DMS114 treated with DMSO at 0.1 percent for 48 hours (cell line): ENCODE results near the gene TRAPPC8.
"Not testable (repeated sequence)": the region's sequence is repeated elsewhere in the genome, so short reads cannot be mapped to it uniquely, and the experiment has no call there.

Experiments used
- DNase-seq: peaks from one replicate; lab custom pipeline; 2025; ENCODE audit not compliant: unreplicated experiment; lab: John Stamatoyannopoulos, UW

The TRAPPC8 gene, protein sequence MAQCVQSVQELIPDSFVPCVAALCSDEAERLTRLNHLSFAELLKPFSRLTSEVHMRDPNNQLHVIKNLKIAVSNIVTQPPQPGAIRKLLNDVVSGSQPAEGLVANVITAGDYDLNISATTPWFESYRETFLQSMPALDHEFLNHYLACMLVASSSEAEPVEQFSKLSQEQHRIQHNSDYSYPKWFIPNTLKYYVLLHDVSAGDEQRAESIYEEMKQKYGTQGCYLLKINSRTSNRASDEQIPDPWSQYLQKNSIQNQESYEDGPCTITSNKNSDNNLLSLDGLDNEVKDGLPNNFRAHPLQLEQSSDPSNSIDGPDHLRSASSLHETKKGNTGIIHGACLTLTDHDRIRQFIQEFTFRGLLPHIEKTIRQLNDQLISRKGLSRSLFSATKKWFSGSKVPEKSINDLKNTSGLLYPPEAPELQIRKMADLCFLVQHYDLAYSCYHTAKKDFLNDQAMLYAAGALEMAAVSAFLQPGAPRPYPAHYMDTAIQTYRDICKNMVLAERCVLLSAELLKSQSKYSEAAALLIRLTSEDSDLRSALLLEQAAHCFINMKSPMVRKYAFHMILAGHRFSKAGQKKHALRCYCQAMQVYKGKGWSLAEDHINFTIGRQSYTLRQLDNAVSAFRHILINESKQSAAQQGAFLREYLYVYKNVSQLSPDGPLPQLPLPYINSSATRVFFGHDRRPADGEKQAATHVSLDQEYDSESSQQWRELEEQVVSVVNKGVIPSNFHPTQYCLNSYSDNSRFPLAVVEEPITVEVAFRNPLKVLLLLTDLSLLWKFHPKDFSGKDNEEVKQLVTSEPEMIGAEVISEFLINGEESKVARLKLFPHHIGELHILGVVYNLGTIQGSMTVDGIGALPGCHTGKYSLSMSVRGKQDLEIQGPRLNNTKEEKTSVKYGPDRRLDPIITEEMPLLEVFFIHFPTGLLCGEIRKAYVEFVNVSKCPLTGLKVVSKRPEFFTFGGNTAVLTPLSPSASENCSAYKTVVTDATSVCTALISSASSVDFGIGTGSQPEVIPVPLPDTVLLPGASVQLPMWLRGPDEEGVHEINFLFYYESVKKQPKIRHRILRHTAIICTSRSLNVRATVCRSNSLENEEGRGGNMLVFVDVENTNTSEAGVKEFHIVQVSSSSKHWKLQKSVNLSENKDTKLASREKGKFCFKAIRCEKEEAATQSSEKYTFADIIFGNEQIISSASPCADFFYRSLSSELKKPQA (N-terminal part only)

DNA sequence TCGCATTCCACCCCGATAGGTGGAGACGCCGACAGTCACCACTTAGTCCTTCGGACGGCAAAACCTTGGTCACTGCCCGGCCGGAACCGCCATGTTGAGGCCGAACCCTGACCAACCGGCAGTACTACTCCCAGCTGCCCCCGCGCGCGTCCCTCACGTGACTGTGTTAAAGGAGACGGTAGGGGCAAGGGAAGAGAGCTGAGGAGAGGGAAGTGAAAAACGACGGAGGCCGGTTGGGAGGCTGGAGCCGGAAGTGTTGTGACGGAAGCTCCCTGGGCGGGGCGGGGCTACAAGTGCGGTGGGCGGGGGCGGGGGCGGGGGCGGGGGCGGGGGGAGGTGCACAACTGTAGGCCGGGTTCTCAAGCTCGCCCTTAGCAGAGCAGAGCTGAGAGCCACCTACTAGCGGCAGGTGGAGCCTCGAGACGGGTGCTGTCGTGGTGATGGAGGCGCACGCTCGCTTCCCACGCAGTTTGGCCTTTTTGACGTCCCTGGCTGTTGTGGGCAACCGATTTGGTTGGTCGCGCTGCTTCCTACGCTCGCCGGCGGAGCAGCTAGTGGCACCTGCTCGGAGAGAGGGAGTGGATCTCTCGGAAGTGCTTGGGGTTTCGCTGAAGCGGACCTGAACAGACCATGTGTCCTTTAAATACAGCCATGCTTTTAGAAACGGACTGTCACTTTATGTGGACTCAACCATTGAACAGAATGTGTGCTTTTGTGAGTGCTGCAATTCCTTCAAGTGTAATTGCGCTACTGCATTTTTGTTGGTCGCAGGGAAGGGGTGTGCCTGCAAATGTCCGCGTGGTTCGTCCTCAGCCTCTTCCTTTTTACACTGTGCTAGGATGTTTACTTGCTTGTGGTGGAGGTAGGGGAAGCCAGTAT, at the start of gene TRAPPC8:
TSS of gene TRAPPC8 (minus strand) at position 130 of the 879 bp plus-strand sequence. CDS start 364 bp downstream, outside the sequence.
- peak; percentile 96 for DNase-seq

DNA sequence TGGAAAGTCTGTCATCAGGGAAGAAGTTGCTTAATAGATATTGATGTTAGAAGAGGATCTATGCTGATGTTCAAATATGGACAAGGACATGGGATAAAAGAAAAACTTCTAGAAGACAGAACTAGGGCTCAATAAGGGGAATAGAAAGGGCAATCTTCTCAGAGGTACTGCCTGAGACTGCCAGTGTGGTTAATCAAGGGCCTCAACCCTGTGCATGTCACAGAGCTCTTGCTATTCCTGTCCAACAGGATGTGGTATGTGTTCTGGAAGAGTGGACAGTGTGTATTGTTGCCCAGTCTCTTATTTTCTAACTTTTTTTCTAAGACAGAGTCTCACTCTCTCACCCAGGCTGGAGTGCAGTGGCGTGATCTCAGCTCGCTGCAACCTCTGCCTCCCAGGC, 47.9 kb upstream of the TRAPPC8 start:
- no peak for DNase-seq

DNA sequence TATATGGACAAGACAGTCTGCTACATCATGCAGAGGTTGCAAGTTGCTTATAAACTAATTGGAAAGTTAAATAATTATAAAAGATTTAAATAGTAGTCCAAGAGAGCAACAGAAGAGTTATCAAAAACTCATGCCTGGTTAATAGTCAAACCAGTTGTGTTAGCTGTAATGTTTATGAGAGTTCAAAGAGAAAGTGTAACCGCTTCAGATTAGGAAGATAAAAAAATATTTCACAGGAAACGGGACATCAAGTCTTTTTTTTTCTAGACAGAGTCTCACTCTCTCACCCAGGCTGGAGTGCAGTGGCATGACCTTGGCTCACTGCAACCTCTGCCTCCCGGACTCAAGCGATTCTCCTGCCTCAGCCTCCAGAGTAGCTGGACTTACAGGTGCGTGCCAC, 41.0 kb upstream of the TRAPPC8 start:
- no peak for DNase-seq

DNA sequence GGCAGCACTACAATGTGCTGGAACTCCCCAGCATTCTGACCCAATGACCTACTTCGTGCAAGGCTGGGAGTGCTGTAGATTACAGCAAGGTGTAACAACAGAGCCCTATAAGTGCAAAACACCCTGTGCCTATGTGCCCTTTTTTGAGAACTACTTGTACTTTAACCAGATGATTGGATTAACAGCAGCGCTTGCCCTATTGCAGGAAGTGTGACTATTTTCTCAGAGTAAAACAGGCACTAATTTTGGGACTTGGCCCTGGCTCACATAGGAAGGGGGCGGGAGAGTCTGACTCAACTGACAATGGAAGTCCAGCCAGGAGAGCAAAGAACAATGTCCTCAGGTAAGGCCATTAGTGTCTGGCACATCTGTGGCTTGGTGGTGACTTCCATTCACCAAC, 40.1 kb upstream of the TRAPPC8 start:
- DNase-seq: no peak

DNA sequence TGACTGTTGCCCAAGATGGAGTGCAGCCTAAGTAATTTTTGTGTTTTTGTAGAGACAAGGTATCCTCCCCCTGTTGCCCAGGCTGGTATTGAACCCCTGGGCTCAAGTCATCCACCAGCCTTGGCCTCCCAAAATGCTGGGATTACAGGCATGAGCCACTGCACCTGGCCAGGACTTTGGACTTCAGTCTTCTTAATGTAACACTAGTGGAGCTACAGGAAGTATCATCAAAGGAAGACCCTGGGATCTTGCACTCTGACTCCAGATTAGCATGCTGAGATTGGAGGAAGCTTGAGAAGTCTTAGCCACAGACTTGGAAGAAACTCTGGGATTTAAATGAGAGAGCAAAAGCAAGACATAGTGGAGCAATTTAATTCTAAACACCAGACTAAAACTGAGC, 37.9 kb upstream of the TRAPPC8 start:
- DNase-seq: no peak

DNA sequence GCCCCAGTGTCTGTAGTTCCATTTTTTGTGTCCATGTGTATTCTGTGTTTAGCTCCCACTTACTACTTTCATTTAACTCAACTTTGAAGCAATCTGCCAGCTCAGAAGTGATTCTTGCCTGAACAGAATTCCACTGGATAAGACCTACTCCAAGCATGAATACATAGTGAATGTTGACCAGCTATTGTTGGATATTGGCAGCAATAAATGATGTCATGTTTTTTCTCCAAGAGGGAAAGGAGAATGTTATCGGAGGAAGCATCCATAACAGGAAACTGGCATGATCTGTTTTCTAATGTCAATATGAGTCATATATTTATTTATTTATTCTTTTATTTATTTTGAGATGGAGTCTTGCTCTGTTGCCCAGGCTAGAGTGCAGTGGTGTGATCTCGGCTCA, 36.8 kb upstream of the TRAPPC8 start:
- no peak for DNase-seq

DNA sequence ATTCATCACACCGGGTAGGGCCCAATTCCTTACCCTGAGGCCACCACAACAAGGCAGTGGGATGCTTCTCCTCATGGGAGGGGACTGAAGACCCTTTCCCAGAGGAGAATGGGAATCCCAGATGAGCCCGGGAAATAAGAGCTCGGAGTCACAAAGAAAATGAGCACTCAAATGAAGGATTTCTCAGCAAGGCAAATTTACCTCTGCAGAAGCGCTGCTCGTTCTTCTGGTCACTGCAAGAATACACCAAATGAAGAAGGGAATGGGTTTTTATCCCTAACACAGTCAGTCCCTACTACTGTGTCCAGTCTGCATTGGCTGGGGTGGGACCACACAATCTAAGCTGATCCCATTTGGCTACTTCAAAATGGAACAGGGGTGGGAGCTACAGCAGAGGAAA, 35.7 kb upstream of the TRAPPC8 start:
- no peak for DNase-seq

DNA sequence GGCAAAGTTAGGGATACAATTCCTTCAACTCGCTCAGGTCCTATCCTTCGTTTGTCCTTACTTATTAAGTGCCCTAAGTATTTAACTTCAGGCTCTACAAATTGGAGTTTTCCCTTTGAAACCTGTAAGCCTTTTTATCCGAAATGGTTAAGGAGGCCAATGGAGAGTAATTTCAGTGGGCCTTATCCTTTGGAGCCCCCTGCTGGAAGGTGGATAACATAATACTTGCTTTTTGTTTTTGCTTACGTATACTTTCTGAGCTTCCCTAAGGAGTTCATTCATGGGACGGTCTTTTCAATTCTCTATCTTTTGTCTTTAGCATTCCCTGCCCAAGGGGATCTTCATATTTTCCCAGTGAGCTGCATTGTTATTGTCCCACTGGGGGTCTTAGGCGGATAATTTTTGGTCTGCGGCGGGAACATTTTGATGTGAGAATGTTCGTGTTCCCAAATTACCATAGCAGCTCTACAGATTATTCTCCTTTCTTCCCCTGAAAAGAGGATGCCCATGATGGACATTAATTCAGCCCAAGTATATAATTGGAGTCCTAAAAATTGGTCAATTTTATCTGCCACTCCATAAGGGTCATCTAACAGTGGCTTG, 34.4 kb upstream of the TRAPPC8 start:
- peak; percentile 2 for DNase-seq

DNA sequence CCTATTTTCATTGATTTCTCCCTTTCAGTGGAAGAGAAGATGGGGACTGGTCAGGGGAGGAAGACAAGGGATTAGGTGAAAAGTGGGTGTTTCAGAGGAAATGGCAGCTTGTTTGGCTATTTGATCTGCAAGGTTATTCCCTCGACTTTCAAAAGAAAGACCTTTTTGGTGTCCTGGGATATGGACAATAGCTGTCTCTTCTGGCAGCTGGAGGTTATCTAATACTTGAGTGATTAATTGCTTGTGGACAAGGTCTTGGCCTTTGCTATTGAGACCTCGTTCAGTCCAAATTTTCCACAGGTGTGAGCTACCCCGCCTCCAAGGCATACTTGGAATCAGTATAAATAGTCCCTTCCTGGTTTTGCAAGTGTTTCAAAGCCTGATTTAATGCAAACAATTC, 33.3 kb upstream of the TRAPPC8 start:
- no peak for DNase-seq

DNA sequence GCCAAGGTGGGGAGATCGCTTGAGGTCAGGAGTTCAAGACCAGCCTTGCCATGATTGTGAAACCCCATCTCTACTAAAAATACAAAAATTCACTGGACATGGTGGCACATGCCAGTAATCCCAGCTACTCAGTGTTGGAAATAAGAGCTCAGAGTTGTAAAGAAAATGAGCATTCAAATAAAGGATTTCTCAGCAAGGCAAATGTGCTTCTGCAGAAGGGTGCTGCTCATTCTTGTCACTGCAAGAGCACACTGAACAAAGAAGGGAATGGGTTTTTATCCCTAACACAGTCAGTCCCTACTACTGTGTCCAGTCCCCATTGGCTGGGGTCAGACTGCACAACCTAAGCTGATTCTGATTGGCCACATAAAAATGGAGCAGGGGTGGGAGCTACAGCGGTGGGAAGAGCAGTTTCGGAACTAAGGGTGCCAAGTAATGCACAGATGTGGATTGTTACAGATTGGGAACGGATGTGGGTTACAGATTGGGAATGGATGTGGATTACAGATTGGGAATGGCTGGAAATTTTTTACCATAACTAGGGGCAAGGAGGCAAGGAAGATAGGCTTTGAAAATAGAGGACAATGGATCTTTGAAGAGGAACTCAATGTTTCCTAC, 31.1 kb upstream of the TRAPPC8 start:
- DNase-seq: no peak

DNA sequence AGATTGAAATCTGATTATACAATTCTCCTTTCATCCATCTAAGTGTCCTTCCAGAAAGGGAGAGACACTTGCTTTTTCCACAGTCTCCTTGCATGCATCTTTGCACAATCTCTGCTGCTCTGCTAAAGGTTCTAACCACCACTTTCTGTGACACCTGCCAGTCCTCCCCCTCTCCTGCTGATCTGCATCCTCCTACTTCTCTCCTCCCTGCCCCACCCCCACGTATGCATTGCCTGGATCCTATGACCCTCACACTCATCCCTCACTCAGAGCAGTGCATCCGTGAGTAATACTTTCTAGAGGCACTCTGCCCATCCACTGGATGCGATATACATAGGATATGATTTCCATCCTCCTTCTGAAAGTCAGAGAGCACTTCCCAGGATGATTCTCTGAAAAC, 27.7 kb upstream of the TRAPPC8 start:
- DNase-seq: no peak

DNA sequence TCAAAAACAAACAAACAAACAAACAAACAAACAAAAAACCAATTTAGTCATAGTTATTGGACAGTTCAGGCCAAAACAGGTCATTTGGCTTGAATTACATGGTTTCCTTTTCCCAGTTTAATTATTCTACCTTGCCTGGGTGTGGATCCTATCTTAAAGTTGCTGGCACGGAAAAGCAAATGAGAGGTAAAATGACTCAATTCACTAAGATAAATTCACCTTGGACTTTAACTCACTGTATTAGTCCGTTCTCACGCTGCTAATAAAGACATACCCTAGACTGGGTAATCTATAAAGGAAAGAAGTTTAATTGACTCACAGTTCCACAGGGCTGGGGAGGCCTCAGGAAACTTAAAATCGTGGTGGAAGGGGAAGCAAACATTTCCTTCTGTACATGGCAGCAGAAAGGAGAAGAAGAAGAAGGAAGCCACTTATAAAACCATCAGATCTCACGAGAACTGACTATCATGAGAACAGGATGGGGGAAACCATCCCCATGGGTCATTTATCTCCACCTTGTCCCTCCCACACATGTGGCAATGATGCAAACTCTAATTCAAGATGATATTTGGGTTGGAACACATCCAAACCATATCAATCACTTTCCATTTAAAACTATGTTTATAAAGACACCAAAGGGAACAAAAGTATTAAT, 22.5 kb upstream of the TRAPPC8 start:
- no peak for DNase-seq

DNA sequence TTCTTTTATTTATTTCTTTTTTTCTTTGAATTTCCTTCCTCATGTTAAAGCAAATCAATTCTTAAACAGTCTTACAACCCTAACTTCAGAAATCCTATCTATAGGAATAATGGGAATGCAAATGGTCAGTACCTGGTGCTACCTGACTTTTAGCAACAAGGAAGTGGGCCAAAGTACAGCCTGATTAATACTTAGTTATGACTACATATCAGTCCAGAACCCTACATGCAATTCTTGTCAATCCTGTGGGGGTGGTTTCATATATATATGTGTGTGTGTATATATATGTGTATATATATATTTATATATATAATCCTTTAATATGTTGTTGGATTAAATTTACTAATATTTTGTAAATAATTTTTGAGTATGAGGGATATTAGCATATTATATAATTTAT, 14.8 kb upstream of the TRAPPC8 start:
- no peak for DNase-seq

DNA sequence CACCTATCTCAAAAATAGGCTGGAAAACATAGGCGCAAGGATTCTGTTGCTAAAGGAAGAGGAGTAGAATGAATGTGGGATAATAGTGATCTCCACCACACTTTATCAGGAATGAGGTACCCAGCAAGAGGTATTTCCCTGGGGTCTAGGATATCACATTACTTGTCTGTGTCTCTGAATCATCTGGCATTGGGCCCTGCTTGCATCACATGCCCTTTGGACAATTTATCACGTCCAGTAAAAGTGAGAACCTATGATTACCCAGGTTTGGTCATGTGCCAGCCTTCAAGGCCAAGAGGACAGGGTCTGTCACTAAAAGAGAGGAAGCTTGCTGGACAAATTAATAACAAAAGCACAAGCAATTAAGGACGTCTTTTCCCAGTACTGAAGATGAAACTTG, 11.4 kb upstream of the TRAPPC8 start:
- no peak for DNase-seq

DNA sequence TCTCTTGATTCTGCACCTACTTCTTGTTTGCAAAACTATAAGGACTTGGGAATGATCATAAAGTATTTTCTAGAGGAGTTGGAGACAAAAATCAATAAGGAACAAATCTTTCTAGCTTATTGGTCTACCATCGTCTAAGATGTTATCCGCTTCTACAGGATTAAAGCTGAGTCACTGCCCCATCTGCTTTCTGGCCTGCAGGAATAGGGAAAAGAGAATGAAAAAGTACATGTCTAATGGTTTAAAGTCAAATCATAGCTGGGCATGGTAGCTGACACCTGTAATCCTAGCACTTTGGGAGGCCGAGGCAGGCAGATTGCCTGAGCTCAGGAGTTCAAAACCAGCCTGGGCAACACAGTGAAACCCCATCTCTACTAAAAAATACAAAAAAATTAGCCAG, 10.8 kb upstream of the TRAPPC8 start:
- not testable (repeated sequence) for DNase-seq

DNA sequence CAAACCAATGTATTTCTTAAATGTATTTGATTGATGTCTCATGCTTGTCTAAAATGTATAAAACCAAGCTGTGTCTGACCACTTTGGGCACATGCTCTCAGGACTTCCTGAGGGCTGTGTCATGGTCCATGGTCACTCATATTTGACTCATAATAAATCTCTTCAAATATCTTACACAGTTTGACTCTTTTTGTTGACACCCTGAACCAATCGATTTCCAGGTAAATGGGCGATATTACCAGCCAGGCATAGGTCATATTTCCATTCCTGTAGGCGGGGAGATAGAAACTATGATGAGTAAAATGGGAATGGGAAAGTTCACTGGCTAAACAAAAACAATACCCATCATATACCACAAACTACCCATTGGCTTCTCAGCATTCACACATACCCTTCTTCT, 9.3 kb upstream of the TRAPPC8 start:
- DNase-seq: no peak

DNA sequence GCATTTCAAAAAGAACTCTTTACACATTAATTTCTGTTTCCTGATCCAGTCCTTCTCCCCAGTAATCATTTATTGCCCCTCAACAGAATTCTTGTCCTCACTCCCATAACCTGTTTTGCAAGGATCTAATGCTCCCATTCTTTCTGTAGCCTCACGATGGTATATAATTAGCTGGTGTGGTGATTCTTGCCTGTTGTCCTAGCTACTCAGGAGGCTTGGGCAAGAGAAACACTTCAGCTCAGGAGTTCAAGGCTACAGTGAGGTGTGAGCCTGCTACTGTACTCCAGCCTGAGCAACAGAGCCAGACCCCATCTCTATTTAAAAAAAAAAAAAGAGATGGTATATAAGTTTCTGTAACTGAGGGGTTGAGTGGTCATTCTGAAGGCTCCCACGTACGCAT, 7.7 kb upstream of the TRAPPC8 start:
- DNase-seq: no peak

DNA sequence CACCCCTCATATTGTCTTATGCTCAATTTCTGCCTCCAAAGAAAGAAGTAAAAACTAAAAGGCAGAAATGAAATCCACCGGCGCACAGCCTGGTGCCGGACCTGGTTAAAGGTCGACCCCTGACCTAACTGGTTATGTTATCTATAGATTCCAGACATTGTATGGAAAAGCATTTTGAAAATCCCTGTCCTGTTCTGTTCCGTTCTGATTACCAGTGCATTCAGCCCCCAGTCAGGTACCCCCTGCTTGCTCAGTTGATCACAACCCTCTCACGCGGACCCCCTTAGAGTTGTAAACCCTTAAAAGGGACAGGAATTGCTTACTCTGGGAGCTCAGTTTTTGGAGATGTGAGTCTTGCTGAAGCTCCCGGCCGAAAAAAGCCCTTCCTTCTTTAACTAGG, 5.4 kb upstream of the TRAPPC8 start:
- not testable (repeated sequence) for DNase-seq
